ENCODE results near the gene DYTN.

The DYTN gene

GRCh38 chr2:206665251-206665650 lies 52.9 kb downstream of the DYTN start:
- H3K27ac ChIP-seq: no peak overlapping the region
- TF ChIP-seq CTCF (IDR thresholded peaks at IDR 0.05): no peak
- no peak for TF ChIP-seq ZFX (IDR thresholded peaks at IDR 0.05; ENCODE audit: borderline replicate concordance)

- H3K27ac ChIP-seq: no peak overlapping the region
- TF ChIP-seq ZFX (IDR thresholded peaks at IDR 0.05; ENCODE audit: borderline replicate concordance): no peak
- no peak for TF ChIP-seq CTCF (IDR thresholded peaks at IDR 0.05)
These were observed 61.1 kb downstream of the DYTN start for GRCh38 chr2:206657087-206657486.

- no peak overlapping the region for H3K27ac ChIP-seq
- TF ChIP-seq ZFX (IDR thresholded peaks at IDR 0.05; ENCODE audit: borderline replicate concordance) (no peak), CTCF (IDR thresholded peaks at IDR 0.05) (no peak)
These were observed 70.2 kb downstream of the DYTN start for GRCh38 chr2:206647985-206648384.

- no peak within 1 kb of the TSS for H3K27ac ChIP-seq
- no peak for TF ChIP-seq ZFX (IDR thresholded peaks at IDR 0.05; ENCODE audit: borderline replicate concordance)
- TF ChIP-seq CTCF (IDR thresholded peaks at IDR 0.05): no peak
These were observed 75.8 kb downstream of the DYTN start, which contains the start of gene FAM237A for GRCh38 chr2:206642075-206643025. TSS of gene FAM237A (plus strand) at chr2:206642487. CDS start at chr2:206644237, 1,750 bp downstream.

- TF ChIP-seq CTCF (IDR thresholded peaks at IDR 0.05) (no peak), ZFX (IDR thresholded peaks at IDR 0.05; ENCODE audit: borderline replicate concordance) (no peak)
- H3K27ac ChIP-seq: no peak overlapping the region
These were observed 77.0 kb downstream of the DYTN start for GRCh38 chr2:206641226-206641625.

- TF ChIP-seq CTCF (IDR thresholded peaks at IDR 0.05) (no peak), ZFX (IDR thresholded peaks at IDR 0.05; ENCODE audit: borderline replicate concordance) (no peak)
- H3K27ac ChIP-seq: no peak overlapping the region
These were observed 78.6 kb downstream of the DYTN start for GRCh38 chr2:206639636-206640035.

- TF ChIP-seq CTCF (IDR thresholded peaks at IDR 0.05): no peak
- H3K27ac ChIP-seq: no peak overlapping the region
These were observed 83.2 kb downstream of the DYTN start for GRCh38 chr2:206635015-206635414.
